GM12875 (cell line): ENCODE results near the gene FAM98B.

ENCODE experiments used
- H3K4me3 ChIP-seq: one replicate; pipeline ENCODE4 v1.5.1; 2011; ENCODE audit warnings: low read depth, low read length, control low read depth
- TF ChIP-seq, protein P1 (sequence below): IDR thresholded peaks from 2 replicates; pipeline ENCODE4 v1.5.1; 2011; ENCODE audit warnings: low read depth, mild to moderate bottlenecking, control low read depth, inconsistent platforms, low read length, moderate library complexity, borderline replicate concordance; ENCODE audit not compliant: insufficient read depth

Gene FAM98B

DNA sequence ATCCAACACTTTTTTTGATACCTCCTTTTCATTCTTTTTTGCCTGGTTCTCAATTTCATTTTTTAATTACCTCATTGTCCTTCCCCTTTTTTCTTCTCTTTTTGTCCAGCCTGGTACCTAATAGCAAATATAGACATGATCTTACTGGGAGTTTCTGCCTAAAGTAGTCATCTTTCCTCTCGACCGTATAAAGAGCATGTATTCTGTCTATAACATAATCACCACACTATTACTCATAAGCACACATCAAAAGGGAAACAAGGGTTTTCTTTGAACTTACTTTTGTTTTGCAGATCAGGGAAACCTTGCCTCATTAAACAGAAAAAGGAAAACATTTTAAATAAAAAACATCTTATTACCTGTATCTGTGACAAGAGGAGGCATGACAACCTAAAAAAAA lies 33.0 kb downstream of the FAM98B start:
- TF ChIP-seq, protein P1, sequence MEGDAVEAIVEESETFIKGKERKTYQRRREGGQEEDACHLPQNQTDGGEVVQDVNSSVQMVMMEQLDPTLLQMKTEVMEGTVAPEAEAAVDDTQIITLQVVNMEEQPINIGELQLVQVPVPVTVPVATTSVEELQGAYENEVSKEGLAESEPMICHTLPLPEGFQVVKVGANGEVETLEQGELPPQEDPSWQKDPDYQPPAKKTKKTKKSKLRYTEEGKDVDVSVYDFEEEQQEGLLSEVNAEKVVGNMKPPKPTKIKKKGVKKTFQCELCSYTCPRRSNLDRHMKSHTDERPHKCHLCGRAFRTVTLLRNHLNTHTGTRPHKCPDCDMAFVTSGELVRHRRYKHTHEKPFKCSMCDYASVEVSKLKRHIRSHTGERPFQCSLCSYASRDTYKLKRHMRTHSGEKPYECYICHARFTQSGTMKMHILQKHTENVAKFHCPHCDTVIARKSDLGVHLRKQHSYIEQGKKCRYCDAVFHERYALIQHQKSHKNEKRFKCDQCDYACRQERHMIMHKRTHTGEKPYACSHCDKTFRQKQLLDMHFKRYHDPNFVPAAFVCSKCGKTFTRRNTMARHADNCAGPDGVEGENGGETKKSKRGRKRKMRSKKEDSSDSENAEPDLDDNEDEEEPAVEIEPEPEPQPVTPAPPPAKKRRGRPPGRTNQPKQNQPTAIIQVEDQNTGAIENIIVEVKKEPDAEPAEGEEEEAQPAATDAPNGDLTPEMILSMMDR: no peak
- H3K4me3 ChIP-seq: no peak overlapping the region

DNA sequence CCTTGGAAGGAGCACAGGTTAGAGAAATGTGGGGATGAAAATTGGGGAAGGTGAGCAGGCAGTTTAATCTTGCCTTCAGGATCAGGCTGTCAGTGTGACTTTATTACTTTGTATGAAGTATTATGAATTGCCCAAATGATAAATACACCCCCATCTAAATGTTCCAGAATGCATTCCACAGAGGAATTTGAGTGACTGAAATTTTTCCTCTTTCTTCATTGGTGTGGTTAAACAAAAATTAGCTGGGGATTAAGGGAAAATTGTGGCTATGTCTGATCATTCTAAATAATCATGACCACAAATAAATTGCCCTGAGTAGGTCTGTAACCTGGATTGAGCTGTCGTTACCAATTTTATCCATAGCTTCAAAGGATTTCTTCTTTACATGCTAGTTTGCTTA lies 33.5 kb downstream of the FAM98B start:
- H3K4me3 ChIP-seq: no peak overlapping the region
- TF ChIP-seq, protein P1: no peak

DNA sequence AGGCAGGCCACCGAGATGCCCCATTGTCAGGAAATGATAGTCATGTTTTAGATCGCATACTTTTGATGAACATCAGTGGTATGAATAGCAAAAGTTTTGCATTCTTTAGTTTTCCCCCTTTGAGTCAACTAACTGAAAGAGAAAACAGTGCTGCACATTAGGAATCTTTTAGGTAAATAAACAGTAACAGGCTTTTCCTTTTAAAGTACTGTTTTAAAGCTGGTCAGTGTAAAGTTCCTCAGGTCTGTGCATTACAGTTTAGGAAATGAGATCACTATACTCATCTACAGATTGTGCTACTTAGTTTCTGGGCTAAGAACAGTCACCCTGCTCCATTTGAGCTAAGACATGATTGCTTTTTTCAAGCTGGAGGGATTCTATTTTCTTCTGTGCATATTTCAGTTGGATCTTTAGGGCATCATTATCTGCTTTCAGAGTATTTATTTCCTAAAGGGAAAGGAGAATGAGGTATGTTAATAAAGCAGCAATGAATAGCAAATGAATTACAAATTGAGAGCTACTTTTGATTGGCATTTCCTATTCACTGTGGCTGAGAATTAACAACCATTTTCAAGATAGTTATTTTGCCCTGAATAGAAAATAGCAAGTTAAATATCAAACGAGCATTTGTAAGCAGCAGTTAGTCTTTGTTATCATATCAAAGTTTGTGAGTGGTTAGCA lies 36.5 kb downstream of the FAM98B start:
- TF ChIP-seq, protein P1: no peak
- H3K4me3 ChIP-seq: no peak overlapping the region

DNA sequence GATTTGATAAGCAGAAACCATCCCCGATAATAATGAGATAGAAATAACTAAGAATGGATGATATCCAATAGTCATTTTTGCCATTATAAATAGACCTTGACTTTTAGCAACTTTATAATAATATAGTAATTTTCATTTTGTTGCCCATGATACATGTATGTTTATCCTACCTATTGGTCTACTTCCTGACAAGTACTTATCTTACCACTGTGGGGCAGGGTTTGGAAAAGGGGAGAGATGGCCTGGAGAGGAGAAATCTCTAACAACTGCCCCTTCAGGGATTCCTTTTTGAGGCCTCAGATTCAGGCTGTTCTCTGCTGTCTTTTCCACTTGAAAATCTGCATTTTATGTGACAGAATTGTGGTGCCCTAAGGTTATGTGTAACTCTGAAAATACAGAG lies 42.2 kb downstream of the FAM98B start:
- TF ChIP-seq, protein P1: no peak

DNA sequence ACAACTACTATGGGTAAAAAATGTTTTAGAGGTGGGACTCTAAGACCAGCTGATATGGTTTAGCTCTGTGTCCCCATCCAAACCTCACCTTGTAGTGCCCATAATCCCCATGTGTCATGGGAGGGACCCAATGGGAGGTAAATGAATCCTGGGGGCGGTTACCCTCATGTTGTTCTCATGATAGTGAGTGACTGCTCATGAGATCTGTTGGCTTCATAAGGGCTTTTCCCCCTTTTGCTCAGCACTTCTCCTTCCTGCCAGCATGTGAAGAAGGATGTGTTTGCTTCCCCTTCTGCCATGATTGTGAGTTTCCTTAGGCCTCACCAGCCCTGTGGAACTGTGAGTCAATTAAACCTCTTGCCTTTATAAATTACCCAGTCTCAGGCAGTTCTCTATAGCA lies 45.7 kb downstream of the FAM98B start:
- TF ChIP-seq, protein P1: no peak

More for the DNA sequence above, 42.2 kb downstream of the FAM98B start:
- no peak overlapping the region for H3K4me3 ChIP-seq

DNA sequence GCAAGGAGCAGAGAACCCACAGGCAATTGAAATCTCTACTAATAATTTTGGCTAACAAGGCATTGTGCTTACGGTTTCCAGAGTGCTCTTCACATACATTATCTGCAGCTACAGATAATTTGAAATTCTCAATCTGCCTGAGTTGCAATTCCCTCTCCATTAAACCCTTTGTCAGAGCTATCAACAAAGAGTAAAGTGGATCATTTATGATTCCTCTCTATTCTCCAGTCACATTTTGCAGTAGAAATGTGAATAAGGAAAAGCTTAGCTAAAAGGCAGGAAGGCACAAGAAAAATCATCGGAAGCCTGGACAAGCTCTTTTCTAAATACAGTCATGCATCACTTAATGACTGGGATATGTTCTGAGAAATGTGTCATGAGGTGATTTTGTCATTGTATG lies 49.6 kb downstream of the FAM98B start:
- TF ChIP-seq, protein P1: no peak

More for the DNA sequence above, 45.7 kb downstream of the FAM98B start:
- H3K4me3 ChIP-seq: no peak overlapping the region

More for the DNA sequence above, 49.6 kb downstream of the FAM98B start:
- no peak overlapping the region for H3K4me3 ChIP-seq
